Measurements from ENCODE around the gene TNFRSF4. TPM values are rescaled to one million over a fixed set of nuclear protein-coding genes. Genes with fewer than 3 reads are reported as not detected.

The TNFRSF4 gene
- total and polyA plus RNA-seq, 10 donors, result 6.6 to 23.4 (median 13.6) TPM

DNA sequence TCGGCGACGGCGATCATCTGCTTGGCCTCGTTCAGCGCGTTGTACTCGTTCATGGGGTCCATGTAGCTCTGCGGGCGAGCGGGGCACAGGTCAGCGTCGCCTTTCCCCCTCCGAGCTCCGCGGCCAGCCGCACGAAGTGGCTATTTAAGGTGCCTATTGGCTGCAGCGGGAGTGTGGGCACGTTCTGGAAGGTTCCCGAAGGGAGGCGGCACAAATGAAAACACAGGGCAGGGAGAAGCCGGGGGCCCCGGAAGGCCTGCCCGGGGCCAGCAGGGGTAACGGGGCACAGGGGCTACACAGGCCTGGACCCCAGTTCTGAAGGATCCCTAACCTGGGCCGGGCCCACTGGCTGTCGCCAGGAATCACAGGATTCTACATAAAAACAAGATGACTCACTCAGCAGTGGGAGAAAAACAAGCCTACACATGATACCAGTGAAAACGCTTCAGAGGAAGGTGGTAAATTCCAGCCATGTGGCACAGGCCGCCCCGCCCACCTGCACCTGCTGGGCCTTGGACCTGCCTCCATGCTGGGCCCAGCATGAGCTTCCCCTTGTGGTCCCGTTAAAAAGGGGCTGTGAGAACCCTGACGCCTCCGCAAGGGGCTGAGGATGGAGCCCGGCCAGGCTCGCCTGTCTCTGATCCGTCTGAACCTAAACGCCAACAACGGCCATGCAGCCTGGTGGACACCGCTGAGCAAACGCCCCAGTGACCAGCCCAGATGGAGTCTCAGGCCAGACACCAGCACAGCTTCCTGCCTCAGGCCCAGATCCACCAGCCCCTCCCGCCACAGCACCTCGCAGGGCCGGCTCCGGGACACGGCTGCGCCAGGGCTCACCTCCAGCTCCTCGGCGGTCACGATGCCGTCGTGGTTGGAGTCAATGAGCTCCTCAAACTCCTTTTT is 3.9 kb upstream of the TNFRSF4 start:
- 90 to 94% (median 92%) methylated on average over 43 to 52 of the region's 52 CpGs for WGBS, 5 donors
- H3K4me3 ChIP-seq, result no peak overlapping the region
- DNase-seq, result no peak
- H3K27ac ChIP-seq, result peak overlapping the region in 3 of 8 donors; percentile 33 to 82 (median 60)
- intact Hi-C loops (cut with DNase I; ENCODE audit: low total_unique reads), result no loop called here
- peaks cover 0 to 11% (median 0%) of the 10 kb centered on the region in 7 donors for H3K27me3 ChIP-seq (replicated peaks in 1 of 7)
- peak in 1 of 3 donors; percentile 33 for TF ChIP-seq POLR2AphosphoS5 (IDR thresholded peaks at IDR 0.05)
- TF ChIP-seq POLR2A (IDR thresholded peaks at IDR 0.05), result no peak
- TF ChIP-seq, protein P1, sequence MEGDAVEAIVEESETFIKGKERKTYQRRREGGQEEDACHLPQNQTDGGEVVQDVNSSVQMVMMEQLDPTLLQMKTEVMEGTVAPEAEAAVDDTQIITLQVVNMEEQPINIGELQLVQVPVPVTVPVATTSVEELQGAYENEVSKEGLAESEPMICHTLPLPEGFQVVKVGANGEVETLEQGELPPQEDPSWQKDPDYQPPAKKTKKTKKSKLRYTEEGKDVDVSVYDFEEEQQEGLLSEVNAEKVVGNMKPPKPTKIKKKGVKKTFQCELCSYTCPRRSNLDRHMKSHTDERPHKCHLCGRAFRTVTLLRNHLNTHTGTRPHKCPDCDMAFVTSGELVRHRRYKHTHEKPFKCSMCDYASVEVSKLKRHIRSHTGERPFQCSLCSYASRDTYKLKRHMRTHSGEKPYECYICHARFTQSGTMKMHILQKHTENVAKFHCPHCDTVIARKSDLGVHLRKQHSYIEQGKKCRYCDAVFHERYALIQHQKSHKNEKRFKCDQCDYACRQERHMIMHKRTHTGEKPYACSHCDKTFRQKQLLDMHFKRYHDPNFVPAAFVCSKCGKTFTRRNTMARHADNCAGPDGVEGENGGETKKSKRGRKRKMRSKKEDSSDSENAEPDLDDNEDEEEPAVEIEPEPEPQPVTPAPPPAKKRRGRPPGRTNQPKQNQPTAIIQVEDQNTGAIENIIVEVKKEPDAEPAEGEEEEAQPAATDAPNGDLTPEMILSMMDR (IDR thresholded peaks at IDR 0.05 in 8 of 11, conservative IDR thresholded peaks at IDR 0.05 in 3 of 11), result no peak
- peaks cover 0 to 76% (median 63%) of the 10 kb centered on the region in 6 donors for H3K36me3 ChIP-seq
- no peaks in the 10 kb centered on the region for H3K9me3 ChIP-seq
- peaks cover 28 to 42% (median 35%) of the 10 kb centered on the region in 6 donors for H3K4me1 ChIP-seq

DNA sequence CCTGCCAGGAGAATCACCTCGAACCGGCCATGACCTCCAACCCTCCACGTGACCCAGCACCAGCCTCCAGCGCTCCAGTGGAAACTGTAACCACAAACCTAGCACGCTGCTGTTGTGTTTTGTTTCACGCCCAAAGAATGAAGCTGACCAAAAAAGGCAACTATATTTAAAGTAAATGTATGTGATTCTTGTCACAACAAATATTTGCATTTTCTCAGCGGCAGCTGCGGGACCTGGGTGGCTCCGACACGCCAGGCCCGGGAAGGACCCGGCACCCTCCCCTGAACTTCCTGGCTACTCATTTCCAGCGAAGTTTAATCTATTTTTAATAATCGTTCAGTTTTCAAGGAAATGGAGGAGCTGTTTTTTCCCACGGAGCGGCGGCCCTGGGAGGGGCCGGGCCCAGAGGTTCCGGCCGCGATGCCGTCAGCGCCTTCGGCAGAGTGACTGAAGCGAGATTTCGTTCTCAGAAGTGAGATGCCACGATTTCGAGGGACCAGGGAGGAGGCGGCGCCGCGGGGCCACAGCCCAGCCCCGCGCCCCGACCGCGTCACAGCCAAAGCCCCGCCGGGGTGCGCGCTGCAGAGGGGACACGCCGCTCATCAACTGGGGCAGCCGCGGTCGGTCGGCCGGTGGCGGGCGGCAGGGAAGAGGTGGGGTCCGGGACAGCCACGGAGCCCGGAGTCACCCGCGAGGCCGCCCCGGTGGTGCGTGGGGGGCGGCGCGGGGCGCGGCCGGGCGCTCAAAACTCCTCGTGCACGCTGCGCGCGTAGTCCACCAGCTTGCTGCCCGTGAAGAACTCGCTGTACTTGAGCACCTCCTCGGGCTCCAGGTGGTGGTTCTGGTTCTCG is 3.0 kb upstream of the TNFRSF4 start:
- peak overlapping the region in 5 of 8 donors; percentile 3 to 82 (median 33) for H3K27ac ChIP-seq
- H3K9me3 ChIP-seq, result no peaks in the 10 kb centered on the region
- WGBS, 5 donors, result 87 to 93% (median 92%) methylated on average over 67 to 74 of the region's 74 CpGs
- H3K27me3 ChIP-seq (replicated peaks in 1 of 7), result peaks cover 0 to 19% (median 0%) of the 10 kb centered on the region in 7 donors
- intact Hi-C loops (cut with DNase I; ENCODE audit: low total_unique reads), result no loop called here
- peaks cover 0 to 67% (median 54%) of the 10 kb centered on the region in 6 donors for H3K36me3 ChIP-seq
- no peak overlapping the region for H3K4me3 ChIP-seq
- no peak for TF ChIP-seq POLR2A (IDR thresholded peaks at IDR 0.05)
- TF ChIP-seq, protein P1 (IDR thresholded peaks at IDR 0.05 in 8 of 11, conservative IDR thresholded peaks at IDR 0.05 in 3 of 11), result no peak
- no peak for TF ChIP-seq POLR2AphosphoS5 (IDR thresholded peaks at IDR 0.05)
- H3K4me1 ChIP-seq, result peaks cover 32 to 51% (median 43%) of the 10 kb centered on the region in 6 donors
- DNase-seq, result no peak

DNA sequence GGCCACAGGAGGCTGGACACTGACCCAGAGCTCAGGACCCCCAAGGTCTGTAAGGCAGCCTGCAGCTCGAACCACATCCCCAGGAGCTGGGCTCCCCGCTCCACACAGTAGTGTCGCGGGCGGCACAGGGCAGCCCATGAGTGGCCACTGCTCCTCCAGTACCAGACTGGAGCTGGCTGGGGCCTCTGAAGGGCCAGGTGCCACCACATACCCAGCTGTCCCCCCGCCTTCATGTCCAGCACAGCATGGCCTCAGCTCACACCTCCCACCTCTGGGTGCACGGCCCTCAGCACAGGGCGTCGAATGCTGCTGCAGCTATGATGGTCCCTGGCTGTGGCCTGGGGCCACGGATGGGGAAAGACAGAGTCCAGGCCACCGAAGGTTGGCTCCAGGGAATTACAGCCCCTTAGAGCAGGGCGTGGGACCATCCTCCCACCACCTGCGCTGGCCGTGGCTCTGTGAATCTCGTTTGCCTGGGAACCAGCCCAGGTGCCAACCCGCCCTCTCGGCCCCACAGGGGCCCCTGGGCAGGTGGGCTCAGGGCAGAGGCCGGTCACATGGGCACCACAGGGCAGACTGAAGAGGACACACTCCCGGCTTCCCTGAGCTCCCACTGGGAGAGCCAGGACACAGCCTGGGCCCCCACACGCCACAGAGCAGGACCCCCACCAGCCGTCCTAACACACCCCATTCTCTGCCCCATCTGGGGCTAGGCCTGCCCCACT is 2.1 kb upstream of the TNFRSF4 start:
- no peak overlapping the region for H3K4me3 ChIP-seq
- H3K27ac ChIP-seq, result peak overlapping the region in 4 of 8 donors; percentile 3 to 82 (median 46)
- no peaks in the 10 kb centered on the region for H3K9me3 ChIP-seq
- peaks cover 0 to 26% (median 0%) of the 10 kb centered on the region in 7 donors for H3K27me3 ChIP-seq (replicated peaks in 1 of 7)
- H3K36me3 ChIP-seq, result peaks cover 0 to 62% (median 45%) of the 10 kb centered on the region in 6 donors
- WGBS, 5 donors, result 74 to 100% (median 89%) methylated on average over 1 to 21 of the region's 21 CpGs
- no peak for TF ChIP-seq POLR2A (IDR thresholded peaks at IDR 0.05)
- peak in 1 of 3 donors; percentile 28 for TF ChIP-seq POLR2AphosphoS5 (IDR thresholded peaks at IDR 0.05)
- TF ChIP-seq, protein P1 (IDR thresholded peaks at IDR 0.05 in 8 of 11, conservative IDR thresholded peaks at IDR 0.05 in 3 of 11), result no peak
- peaks cover 32 to 61% (median 51%) of the 10 kb centered on the region in 6 donors for H3K4me1 ChIP-seq
- intact Hi-C loops (cut with DNase I; ENCODE audit: low total_unique reads), result no loop called here
- no peak for DNase-seq

All from spleen (tissue), 11 donors.